Liver (tissue), 9 donors: ENCODE data around the gene LPAR2. TPM values are rescaled to one million over a fixed set of nuclear protein-coding genes. Genes with fewer than 3 reads are reported as not detected.

Experiments
- DNase-seq: peaks from one replicate; pipeline ENCODE4 v3.0.0-alpha.2; 2017; ENCODE audit warnings: low spot score
- H3K27ac ChIP-seq, 2 donors: one replicate each; pipeline ENCODE4 v1.7.0; 2013; ENCODE audit warnings: inconsistent platforms in 2 of 2, low read length in 2 of 2, control low read depth in 1 of 2, low read depth in 1 of 2, mild to moderate bottlenecking in 1 of 2
- H3K27me3 ChIP-seq, 4 donors: one replicate each; pipeline versions ENCODE4 v1.6.1 to v1.7.0; 2013; ENCODE audit warnings: low read length in 3 of 4, inconsistent platforms in 1 of 4, mild to moderate bottlenecking in 1 of 4, moderate library complexity in 1 of 4; ENCODE audit not compliant: control insufficient read depth in 4 of 4, insufficient read depth in 4 of 4
- H3K36me3 ChIP-seq, 4 donors: one replicate each; pipeline versions ENCODE4 v1.6.1 to v1.7.0; 2013; ENCODE audit warnings: low read length in 3 of 4, mild to moderate bottlenecking in 3 of 4, low read depth in 1 of 4, moderate library complexity in 1 of 4; ENCODE audit not compliant: control insufficient read depth in 4 of 4, insufficient read depth in 3 of 4
- H3K4me1 ChIP-seq, 4 donors: one replicate each; pipeline versions ENCODE4 v1.6.1 to v1.7.0; 2013; ENCODE audit warnings: low read length in 3 of 4, mild to moderate bottlenecking in 3 of 4, moderate library complexity in 1 of 4; ENCODE audit not compliant: control insufficient read depth in 4 of 4, insufficient read depth in 4 of 4
- H3K4me3 ChIP-seq, 3 donors: one replicate each; pipeline versions ENCODE4 v1.6.1 to v1.7.0; 2013; ENCODE audit warnings: low read length in 3 of 3, control low read depth in 1 of 3, low read depth in 1 of 3, mild to moderate bottlenecking in 1 of 3
- H3K9ac ChIP-seq, 2 donors: one replicate each; pipeline ENCODE4 v1.7.0; 2013; ENCODE audit warnings: low read length in 2 of 2, mild to moderate bottlenecking in 2 of 2, moderate library complexity in 2 of 2, control low read depth in 1 of 2, low read depth in 1 of 2
- H3K9me3 ChIP-seq, 4 donors: one replicate each; pipeline versions ENCODE4 v1.6.1 to v1.7.0; 2013; ENCODE audit warnings: low read length in 3 of 4; ENCODE audit not compliant: control insufficient read depth in 4 of 4
- ATF3 ChIP-seq: IDR thresholded peaks from 2 replicates; pipeline ENCODE4 v1.6.1; 2016; ENCODE audit warnings: antibody characterized with exemption
- CTCF ChIP-seq: fragments of 150-350 bp; IDR thresholded peaks from 2 replicates; pipeline ENCODE4 v1.5.1; 2017; ENCODE audit warnings: improper control_type of control experiment, low read depth, low read length; ENCODE audit not compliant: missing input control
- FOXA1 ChIP-seq: IDR thresholded peaks from 2 replicates; pipeline ENCODE4 v1.6.1; 2016; ENCODE audit warnings: antibody characterized with exemption
- FOXA2 ChIP-seq: IDR thresholded peaks from 2 replicates; pipeline ENCODE4 v1.6.1; 2016; ENCODE audit warnings: antibody characterized with exemption
- GABPA ChIP-seq, 2 donors: IDR thresholded peaks in 1 of 2; conservative IDR thresholded peaks in 1 of 2; 2 replicates each; pipeline ENCODE4 v1.6.1; 2016; ENCODE audit warnings: antibody characterized with exemption in 2 of 2, mild to moderate bottlenecking in 1 of 2, moderate library complexity in 1 of 2
- HNF4G ChIP-seq: IDR thresholded peaks from 2 replicates; pipeline ENCODE4 v1.6.1; 2016; ENCODE audit warnings: antibody characterized with exemption
- JUND ChIP-seq, 2 donors: IDR thresholded peaks; 2 replicates each; pipeline ENCODE4 v1.6.1; 2016; ENCODE audit warnings: antibody characterized with exemption in 2 of 2
- MAX ChIP-seq: IDR thresholded peaks from 2 replicates; pipeline ENCODE4 v1.6.1; 2016; ENCODE audit warnings: antibody characterized with exemption
- RAD21 ChIP-seq, 2 donors: IDR thresholded peaks; 2 replicates each; pipeline ENCODE4 v1.6.1; 2016; ENCODE audit warnings: antibody characterized with exemption in 2 of 2, mild to moderate bottlenecking in 2 of 2
- REST ChIP-seq: IDR thresholded peaks from 2 replicates; pipeline ENCODE4 v1.6.1; 2016; ENCODE audit warnings: antibody characterized with exemption, mild to moderate bottlenecking
- RXRA ChIP-seq, 2 donors: IDR thresholded peaks; 2 replicates each; pipeline ENCODE4 v1.6.1; 2017 to 2018; ENCODE audit warnings: antibody characterized with exemption in 2 of 2, mild to moderate bottlenecking in 1 of 2
- SP1 ChIP-seq: IDR thresholded peaks from 2 replicates; pipeline ENCODE4 v1.6.1; 2018; ENCODE audit warnings: antibody characterized with exemption, mild to moderate bottlenecking
- TAF1 ChIP-seq: conservative IDR thresholded peaks from 2 replicates; pipeline ENCODE4 v1.6.1; 2016; ENCODE audit warnings: antibody characterized with exemption, mild to moderate bottlenecking
- YY1 ChIP-seq: IDR thresholded peaks from 2 replicates; pipeline ENCODE4 v1.6.1; 2016; ENCODE audit warnings: antibody characterized with exemption, mild to moderate bottlenecking
- ZBTB33 ChIP-seq: IDR thresholded peaks from 2 replicates; pipeline ENCODE4 v1.6.1; 2016; ENCODE audit warnings: antibody characterized with exemption
- WGBS: extraction: QIAGEN DNeasy Blood & Tissue Kit; methylation state at CpG from one replicate; pipeline ENCODE4 v1.1.7; 2013; 5-methylcytosine and 5-hydroxymethylcytosine counted together
- polyA plus RNA-seq, 2 donors: library from polyadenylated mRNA; stranded (reverse) in 1 of 2; unstranded in 1 of 2; fragments of 200-250 nt in 1 of 2; fragments of >200 nt in 1 of 2; fragmentation: Nextera tagmentation in 1 of 2; extraction: Ambion mirVana in 1 of 2; gene quantifications; one replicate each; pipeline versions ENCODE4 v1.2.1 to v1.2.3, GENCODE V29; 2013 to 2015
- total RNA-seq, 2 donors: library from RNA; depleted of rRNA; stranded (reverse); fragments of >200 nt; gene quantifications; one replicate each; pipeline ENCODE4 v1.2.3, GENCODE V29; 2014
- donor health status: healthy.
- donor health status: healthy.
- donor health status: healthy.
- donor health status: healthy.
- donor health status: healthy.

Gene LPAR2
- total and polyA plus RNA-seq, 4 donors: 1.0 to 3.4 (median 1.2) TPM

GRCh38 chr19:19632661-19633060 is 4.6 kb upstream of the LPAR2 start:
- H3K36me3 ChIP-seq: peaks cover 0 to 12% (median 5%) of the 10 kb centered on the region in 4 donors
- DNase-seq: no peak
- no peak overlapping the region for H3K4me3 ChIP-seq
- peaks cover 0 to 2% (median 0%) of the 10 kb centered on the region in 4 donors for H3K27me3 ChIP-seq
- H3K9ac ChIP-seq: no peak overlapping the region
- peaks cover 0 to 8% (median 2%) of the 10 kb centered on the region in 4 donors for H3K4me1 ChIP-seq
- no peaks in the 10 kb centered on the region for H3K9me3 ChIP-seq
- TF ChIP-seq GABPA (IDR thresholded peaks at IDR 0.05 in 1 of 2, conservative IDR thresholded peaks at IDR 0.05 in 1 of 2): no peak
- no peak for TF ChIP-seq MAX
- TF ChIP-seq YY1: no peak
- TF ChIP-seq JUND (IDR thresholded peaks at IDR 0.05): no peak
- TF ChIP-seq TAF1: no peak
- no peak for TF ChIP-seq FOXA1
- no peak overlapping the region for H3K27ac ChIP-seq
- 89% methylated on average over 5 of the region's 5 CpGs for WGBS

GRCh38 chr19:19631346-19631745 is 3.3 kb upstream of the LPAR2 start:
- peaks cover 0 to 2% (median 0%) of the 10 kb centered on the region in 4 donors for H3K27me3 ChIP-seq
- no peak overlapping the region for H3K4me3 ChIP-seq
- no peak for TF ChIP-seq FOXA2
- no peak for DNase-seq
- WGBS: 94% methylated on average over 7 of the region's 7 CpGs
- no peak overlapping the region for H3K27ac ChIP-seq
- H3K4me1 ChIP-seq: peaks cover 0 to 8% (median 3%) of the 10 kb centered on the region in 4 donors
- H3K9ac ChIP-seq: no peak overlapping the region
- peaks cover 0 to 12% (median 5%) of the 10 kb centered on the region in 4 donors for H3K36me3 ChIP-seq
- H3K9me3 ChIP-seq: no peaks in the 10 kb centered on the region

GRCh38 chr19:19630426-19630825 is 2.4 kb upstream of the LPAR2 start:
- Histone ChIP-seq H3K36me3 (peaks cover 0 to 11% (median 5%) of the 10 kb centered on the region in 4 donors), H3K27ac (no peak overlapping the region), H3K4me3 (no peak overlapping the region), H3K27me3 (peaks cover 0 to 2% (median 0%) of the 10 kb centered on the region in 4 donors), H3K9ac (no peak overlapping the region), H3K4me1 (peaks cover 0 to 8% (median 3%) of the 10 kb centered on the region in 4 donors), H3K9me3 (no peaks in the 10 kb centered on the region)
- 97% methylated on average over 2 of the region's 2 CpGs for WGBS
- TF ChIP-seq CTCF (no peak), ZBTB33 (no peak), GABPA (IDR thresholded peaks at IDR 0.05 in 1 of 2, conservative IDR thresholded peaks at IDR 0.05 in 1 of 2) (no peak), REST (no peak), TAF1 (no peak), FOXA1 (no peak), JUND (IDR thresholded peaks at IDR 0.05) (no peak), SP1 (no peak), ATF3 (no peak), RXRA (IDR thresholded peaks at IDR 0.05) (no peak), RAD21 (IDR thresholded peaks at IDR 0.05) (no peak), HNF4G (no peak)
- DNase-seq: no peak
